Measurements from ENCODE around the gene FAM83C.

DNA sequence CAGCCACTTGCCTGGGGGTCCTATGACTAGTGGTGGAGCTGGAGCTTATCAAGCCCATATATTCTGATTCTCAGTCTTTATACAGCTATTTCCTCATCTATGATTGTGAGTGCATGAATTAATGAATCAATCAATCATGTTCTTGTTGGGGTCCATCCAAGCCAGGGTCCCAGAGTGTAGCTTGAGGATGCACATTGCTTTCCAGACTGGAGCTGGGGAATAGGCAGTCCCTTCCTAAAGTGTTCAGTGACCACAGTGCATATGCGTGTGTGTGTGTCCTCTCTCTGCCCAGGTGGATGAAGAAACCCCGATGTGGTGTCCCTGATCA, 40.6 kb downstream of the FAM83C start:
- TF ChIP-seq EZH2 (optimal IDR thresholded peaks at IDR 0.05; ENCODE audit: low read depth, low read length): no peak
- TF ChIP-seq, protein P1, sequence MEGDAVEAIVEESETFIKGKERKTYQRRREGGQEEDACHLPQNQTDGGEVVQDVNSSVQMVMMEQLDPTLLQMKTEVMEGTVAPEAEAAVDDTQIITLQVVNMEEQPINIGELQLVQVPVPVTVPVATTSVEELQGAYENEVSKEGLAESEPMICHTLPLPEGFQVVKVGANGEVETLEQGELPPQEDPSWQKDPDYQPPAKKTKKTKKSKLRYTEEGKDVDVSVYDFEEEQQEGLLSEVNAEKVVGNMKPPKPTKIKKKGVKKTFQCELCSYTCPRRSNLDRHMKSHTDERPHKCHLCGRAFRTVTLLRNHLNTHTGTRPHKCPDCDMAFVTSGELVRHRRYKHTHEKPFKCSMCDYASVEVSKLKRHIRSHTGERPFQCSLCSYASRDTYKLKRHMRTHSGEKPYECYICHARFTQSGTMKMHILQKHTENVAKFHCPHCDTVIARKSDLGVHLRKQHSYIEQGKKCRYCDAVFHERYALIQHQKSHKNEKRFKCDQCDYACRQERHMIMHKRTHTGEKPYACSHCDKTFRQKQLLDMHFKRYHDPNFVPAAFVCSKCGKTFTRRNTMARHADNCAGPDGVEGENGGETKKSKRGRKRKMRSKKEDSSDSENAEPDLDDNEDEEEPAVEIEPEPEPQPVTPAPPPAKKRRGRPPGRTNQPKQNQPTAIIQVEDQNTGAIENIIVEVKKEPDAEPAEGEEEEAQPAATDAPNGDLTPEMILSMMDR (IDR thresholded peaks at IDR 0.05; ENCODE audit: low read length): no peak

Measured in MM.1S (cell line).